ENCODE measurements around the gene GPR15LG.

- no peak for TF ChIP-seq CTCF (IDR thresholded peaks at IDR 0.05)
- TF ChIP-seq POLR2A (IDR thresholded peaks at IDR 0.05) = no peak
Observed at GRCh38 chr10:84205853-84206525, 32.4 kb downstream of the GPR15LG start.

All from body of pancreas (tissue), 4 donors.